Stimulated activated naive CD8-positive, alpha-beta T cell treated with anti-CD3 and anti-CD28 coated beads, Interleukin-15, Interleukin-2, amounts not matched to agents 100 ng/mL and 50 ng/mL, for 24 hours (primary cell): ENCODE measurements around the gene ALOXE3.
A peak's percentile ranks its signal among the peaks of the same experiment; 100 is the strongest.
"Not testable (repeated sequence)": the region's sequence is repeated elsewhere in the genome, so short reads cannot be mapped to it uniquely, and the experiment has no call there.

Source experiments
- H3K27ac Mint-ChIP-seq: one replicate; pipeline ENCODE4 v1.8.0; 2021; ENCODE audit warnings: mild to moderate bottlenecking, mixed read lengths
- H3K27me3 Mint-ChIP-seq: one replicate; pipeline ENCODE4 v1.8.0; 2021; ENCODE audit warnings: mixed read lengths
- H3K36me3 Mint-ChIP-seq: one replicate; pipeline ENCODE4 v1.8.0; 2021; ENCODE audit warnings: low read depth, mixed read lengths
- H3K4me1 Mint-ChIP-seq: one replicate; pipeline ENCODE4 v1.8.0; 2021; ENCODE audit warnings: low read depth, mixed read lengths
- H3K4me3 Mint-ChIP-seq: one replicate; pipeline ENCODE4 v1.8.0; 2021; ENCODE audit warnings: mild to moderate bottlenecking, mixed read lengths
- H3K9me3 Mint-ChIP-seq: one replicate; pipeline ENCODE4 v1.8.0; 2021; ENCODE audit warnings: mixed read lengths

The ALOXE3 gene

DNA sequence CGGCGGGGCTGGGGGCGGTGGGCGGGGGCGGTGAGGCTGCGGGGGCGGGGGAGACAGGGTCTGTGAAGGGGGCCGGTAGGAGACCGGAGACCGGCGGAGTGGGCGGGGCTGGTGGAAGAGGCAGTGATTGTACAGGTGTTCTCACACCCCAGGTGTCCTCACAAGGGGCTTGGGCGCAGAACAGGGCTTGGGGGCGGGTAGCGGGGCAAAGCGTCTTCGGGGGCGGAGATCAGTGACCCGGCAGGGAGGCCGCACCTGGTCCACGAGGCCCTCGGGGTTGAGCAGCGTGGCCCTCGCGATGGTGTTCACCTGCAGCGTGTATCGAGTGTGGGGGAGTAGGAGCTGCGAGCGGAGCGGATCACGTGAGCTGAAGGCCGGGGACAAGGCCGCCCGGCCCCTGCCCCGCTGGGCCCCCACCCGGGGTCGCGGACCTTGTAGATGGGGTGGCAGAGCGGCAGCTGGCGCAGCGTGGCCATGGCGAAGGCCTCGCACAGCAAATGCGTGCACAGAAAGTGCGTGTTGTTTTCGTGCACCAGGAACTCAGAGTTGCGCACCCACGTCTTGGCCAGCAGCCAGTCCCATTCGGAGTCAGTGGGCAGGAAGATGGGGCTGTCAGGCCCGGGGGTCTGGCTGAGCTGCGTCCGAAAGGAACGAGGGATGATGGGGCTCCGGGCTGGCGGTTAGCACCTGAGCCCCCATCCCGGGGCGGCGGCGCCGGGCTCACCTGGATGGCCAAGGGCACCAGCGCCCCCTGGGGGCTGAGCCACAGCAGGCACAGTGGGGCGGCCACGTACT, 8.5 kb downstream of the ALOXE3 start:
- Mint-ChIP-seq H3K4me3 (no peak overlapping the region), H3K36me3 (no peaks in the 10 kb centered on the region), H3K27ac (no peak overlapping the region), H3K4me1 (peaks cover 4% of the 10 kb centered on the region), H3K27me3 (peaks cover 36% of the 10 kb centered on the region), H3K9me3 (no peaks in the 10 kb centered on the region)

DNA sequence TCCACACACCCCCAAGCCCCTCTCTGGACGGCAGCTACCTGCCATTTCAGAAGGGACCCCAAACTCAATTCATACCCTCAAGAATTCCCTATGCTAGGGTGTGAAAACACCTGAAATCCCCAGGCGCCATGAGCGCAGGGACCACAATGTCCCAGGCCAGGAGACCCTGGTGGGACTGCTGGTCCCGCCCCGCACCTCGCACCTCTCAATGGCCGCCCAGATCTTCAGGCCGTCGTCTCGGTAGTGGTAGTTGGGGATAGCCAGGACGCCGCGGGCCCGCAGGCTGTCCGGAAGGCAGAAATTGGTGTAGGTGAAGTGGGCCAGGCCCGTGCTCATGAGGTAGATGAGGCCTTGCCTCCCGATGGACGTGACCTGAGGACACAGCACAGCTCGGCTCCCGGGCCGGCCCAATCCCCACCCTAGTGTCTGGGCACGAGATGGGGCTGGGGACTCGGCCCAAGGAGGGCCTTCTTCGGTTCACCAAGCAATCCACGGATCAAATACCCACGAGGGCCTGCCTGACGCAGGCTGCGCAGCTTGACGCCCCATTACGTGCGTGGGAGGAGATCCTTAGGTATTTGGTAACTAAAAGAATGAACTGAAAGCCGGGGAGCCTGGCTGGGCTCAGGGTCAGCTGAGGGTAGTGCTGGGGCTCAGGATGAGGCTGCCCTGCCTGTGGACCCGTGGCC, 9.2 kb downstream of the ALOXE3 start:
- H3K36me3 Mint-ChIP-seq: no peaks in the 10 kb centered on the region
- H3K4me3 Mint-ChIP-seq: no peak overlapping the region
- no peaks in the 10 kb centered on the region for H3K9me3 Mint-ChIP-seq
- H3K4me1 Mint-ChIP-seq: peaks cover 4% of the 10 kb centered on the region
- peaks cover 29% of the 10 kb centered on the region for H3K27me3 Mint-ChIP-seq
- H3K27ac Mint-ChIP-seq: no peak overlapping the region

DNA sequence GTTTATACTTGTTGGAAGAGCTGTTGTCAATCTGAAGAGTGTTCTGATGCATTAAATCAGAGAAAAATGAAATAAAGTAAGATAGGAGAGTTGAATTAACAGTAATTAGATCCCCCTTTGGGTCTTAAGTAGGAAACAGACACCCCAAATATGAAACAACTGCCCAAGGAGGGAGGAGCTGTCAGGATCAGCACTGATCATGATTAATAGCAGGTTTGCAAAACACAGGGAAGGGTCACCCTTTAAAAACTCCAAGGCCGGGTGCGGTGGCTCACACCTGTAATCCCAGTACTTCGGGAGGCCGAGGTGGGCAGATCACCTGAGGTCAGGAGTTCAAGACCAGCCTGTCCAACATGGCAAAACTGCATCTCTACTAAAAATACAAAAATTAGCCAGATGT, 11.3 kb downstream of the ALOXE3 start:
- not testable (repeated sequence) for H3K4me1 Mint-ChIP-seq, H3K36me3 Mint-ChIP-seq, H3K9me3 Mint-ChIP-seq, H3K4me3 Mint-ChIP-seq
- Mint-ChIP-seq H3K27me3 (peaks cover 14% of the 10 kb centered on the region), H3K27ac (peak overlapping the region; percentile 22)

DNA sequence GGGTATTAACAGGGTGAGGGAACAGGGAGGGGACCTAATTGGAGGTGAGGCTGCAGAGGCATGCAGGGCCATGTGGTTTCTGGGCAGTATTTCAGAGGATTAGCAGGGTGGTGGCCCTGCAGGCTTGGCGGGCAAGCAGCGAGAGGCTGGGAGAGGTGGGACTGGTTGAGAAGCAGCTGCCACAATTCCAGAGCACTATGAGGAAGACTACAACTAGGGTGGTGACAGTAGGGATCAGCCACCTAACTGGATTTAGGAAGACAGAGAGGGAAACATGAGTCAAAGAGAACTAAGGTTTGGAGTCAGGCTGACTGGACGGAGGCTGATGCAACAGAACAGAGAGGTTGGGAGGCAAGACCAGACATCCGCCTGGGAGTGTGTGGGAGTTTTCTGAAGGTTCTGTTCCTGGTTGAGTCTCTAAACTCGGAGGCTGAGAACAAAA, 12.3 kb downstream of the ALOXE3 start:
- no peak overlapping the region for H3K27ac Mint-ChIP-seq
- no peaks in the 10 kb centered on the region for H3K36me3 Mint-ChIP-seq
- peaks cover 8% of the 10 kb centered on the region for H3K27me3 Mint-ChIP-seq
- H3K9me3 Mint-ChIP-seq: no peaks in the 10 kb centered on the region
- no peak overlapping the region for H3K4me3 Mint-ChIP-seq
- peaks cover 4% of the 10 kb centered on the region for H3K4me1 Mint-ChIP-seq

DNA sequence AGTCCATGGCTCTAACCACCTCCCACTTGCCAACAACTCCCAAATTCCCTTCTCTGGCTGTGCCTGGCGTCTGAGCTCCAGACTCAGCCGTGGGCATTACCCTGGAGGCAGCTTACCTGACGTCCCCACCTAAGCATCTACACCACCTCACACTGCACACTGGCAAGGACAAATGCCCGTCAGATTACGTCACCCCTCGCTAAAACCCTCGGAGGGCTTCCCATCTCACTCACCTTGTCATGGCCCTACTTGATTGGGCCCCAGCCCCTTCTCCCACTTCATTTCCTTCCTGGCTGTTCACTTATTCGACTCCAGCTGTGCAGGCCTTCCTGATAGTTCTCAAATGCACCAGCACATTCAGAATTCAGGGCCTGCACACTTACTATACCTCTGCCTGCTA, 13.4 kb downstream of the ALOXE3 start:
- H3K4me3 Mint-ChIP-seq: no peak overlapping the region
- H3K4me1 Mint-ChIP-seq: peaks cover 4% of the 10 kb centered on the region
- H3K27ac Mint-ChIP-seq: no peak overlapping the region
- H3K27me3 Mint-ChIP-seq: peaks cover 7% of the 10 kb centered on the region
- no peaks in the 10 kb centered on the region for H3K9me3 Mint-ChIP-seq
- no peaks in the 10 kb centered on the region for H3K36me3 Mint-ChIP-seq

DNA sequence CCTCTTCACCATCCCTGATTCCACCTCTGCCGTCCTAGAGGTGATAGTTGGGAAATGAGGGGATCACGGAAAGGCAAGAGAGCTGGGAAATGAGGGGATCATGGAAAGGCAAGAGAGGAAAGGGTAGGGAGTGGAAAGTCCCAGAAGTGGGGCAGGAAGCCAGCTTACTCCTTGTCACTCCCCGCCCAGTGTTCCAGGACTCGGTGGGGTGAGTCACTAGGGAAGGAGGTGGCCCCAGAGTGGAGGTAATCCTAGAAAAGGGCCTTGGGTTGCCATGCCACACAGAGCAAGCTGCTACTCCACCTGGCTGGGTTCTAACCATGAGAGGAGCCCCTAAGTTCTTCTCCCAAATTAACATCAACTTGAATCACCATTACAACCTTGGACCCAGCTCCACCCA, 14.8 kb downstream of the ALOXE3 start:
- Mint-ChIP-seq H3K4me1 (no peaks in the 10 kb centered on the region), H3K4me3 (no peak overlapping the region), H3K27ac (no peak overlapping the region), H3K36me3 (no peaks in the 10 kb centered on the region), H3K27me3 (peaks cover 7% of the 10 kb centered on the region), H3K9me3 (no peaks in the 10 kb centered on the region)

DNA sequence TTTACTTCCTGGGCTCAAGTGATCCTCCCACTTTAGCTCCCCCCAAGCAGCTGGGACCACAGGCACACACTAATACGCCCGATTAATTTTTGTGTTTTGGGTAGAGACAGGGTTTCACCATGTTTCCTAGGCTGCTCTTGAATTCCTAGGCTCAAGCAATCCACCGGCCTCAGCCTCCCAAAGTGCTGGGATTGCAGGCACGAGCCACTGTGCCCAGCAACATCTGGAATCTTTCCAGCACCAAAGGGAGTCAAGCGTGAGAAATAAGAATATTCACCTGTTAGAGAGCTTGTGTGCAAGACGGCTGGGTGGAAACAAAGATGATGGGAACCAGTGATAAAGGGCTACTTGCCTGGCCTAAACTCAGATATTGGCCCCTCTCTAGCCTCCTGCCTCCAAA, 16.6 kb downstream of the ALOXE3 start:
- Mint-ChIP-seq H3K4me1 (no peaks in the 10 kb centered on the region), H3K4me3 (no peak overlapping the region), H3K9me3 (no peaks in the 10 kb centered on the region), H3K27me3 (peaks cover 1% of the 10 kb centered on the region), H3K36me3 (no peaks in the 10 kb centered on the region), H3K27ac (no peak overlapping the region)

DNA sequence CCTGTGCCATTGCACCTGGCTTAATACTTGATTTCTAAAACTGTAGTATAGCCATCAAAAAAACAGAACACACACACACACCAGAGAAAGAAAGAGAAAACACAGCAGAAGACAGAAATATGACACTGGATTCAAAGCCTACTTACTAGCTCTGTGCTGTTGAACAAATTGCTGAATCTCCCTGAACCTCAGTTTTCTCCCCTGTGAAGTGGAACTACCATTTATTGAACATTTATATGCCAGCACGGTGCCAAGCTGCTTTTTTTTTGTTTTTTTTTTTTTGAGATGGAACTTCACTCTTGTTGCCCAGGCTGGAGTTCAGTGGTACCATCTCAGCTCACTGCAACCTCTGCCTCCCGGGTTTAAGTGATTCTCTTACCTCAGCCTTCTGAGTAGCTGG, 17.6 kb downstream of the ALOXE3 start:
- Mint-ChIP-seq H3K4me3 (no peak overlapping the region), H3K4me1 (no peaks in the 10 kb centered on the region), H3K36me3 (no peaks in the 10 kb centered on the region), H3K9me3 (no peaks in the 10 kb centered on the region), H3K27ac (no peak overlapping the region), H3K27me3 (no peaks in the 10 kb centered on the region)

DNA sequence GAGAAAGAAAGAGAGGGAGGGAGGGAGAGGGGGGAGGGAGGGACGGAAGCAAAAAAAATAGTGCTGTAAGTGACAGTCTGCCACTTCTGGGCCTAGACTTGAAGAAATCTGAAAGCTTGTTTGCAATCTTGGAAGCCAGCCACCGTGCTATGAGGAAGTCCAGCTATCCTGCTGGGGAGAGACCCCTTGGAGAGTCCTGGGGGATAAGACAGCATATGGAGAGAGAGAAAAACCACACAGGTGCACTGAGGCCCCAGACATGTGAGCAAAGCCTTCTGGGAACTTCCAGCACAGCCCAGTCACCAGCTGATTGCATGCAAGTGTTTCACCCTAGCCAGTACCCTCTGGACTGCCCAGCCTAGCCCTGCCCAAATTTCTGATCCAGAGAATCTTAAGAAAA, 18.2 kb downstream of the ALOXE3 start:
- H3K36me3 Mint-ChIP-seq: no peaks in the 10 kb centered on the region
- H3K4me1 Mint-ChIP-seq: no peaks in the 10 kb centered on the region
- no peaks in the 10 kb centered on the region for H3K9me3 Mint-ChIP-seq
- H3K27ac Mint-ChIP-seq: no peak overlapping the region
- H3K27me3 Mint-ChIP-seq: no peaks in the 10 kb centered on the region
- no peak overlapping the region for H3K4me3 Mint-ChIP-seq

DNA sequence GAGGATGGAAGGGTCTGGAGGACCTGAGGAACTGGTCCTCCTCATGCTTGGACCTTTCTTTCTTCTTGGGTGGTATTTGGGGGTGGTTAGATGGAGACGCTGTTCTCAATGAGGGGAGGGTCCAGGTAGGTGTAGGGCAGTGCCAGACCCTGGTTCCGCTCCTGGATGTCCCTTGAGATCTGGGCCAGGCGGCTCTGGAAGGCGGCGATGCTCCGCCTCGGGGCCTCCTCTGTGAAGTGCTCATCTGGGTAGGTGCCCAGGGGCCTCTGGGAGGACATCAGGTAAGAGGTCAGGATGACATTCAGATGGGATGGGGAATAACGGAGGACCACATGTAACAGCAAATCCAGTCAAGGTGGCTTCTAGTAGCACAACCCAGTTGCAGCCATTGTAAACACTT, 21.8 kb downstream of the ALOXE3 start:
- Mint-ChIP-seq H3K27me3 (peaks cover 5% of the 10 kb centered on the region), H3K36me3 (no peaks in the 10 kb centered on the region), H3K4me1 (peaks cover 7% of the 10 kb centered on the region), H3K27ac (no peak overlapping the region), H3K9me3 (no peaks in the 10 kb centered on the region), H3K4me3 (no peak overlapping the region)

DNA sequence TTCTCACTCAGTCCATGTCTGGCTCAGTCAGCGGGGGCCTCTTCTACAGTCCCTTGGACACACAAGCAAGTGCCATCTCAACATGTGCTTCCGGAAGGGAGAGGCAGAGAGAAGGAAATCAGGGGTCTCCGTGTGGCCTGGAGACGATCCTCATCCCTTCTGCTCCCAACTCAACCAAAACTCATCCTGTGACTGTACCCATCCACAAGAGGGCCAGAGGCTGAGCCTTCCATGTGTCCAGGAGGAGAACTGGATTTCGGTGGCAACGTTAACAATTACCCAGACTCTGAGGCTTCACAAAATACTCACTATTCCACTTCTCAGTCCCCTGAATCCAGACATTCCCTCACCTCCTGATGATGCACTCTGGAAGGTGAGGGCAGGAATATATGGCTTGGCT, 23.0 kb downstream of the ALOXE3 start:
- H3K27me3 Mint-ChIP-seq: peaks cover 5% of the 10 kb centered on the region
- no peak overlapping the region for H3K27ac Mint-ChIP-seq
- no peak overlapping the region for H3K4me3 Mint-ChIP-seq

DNA sequence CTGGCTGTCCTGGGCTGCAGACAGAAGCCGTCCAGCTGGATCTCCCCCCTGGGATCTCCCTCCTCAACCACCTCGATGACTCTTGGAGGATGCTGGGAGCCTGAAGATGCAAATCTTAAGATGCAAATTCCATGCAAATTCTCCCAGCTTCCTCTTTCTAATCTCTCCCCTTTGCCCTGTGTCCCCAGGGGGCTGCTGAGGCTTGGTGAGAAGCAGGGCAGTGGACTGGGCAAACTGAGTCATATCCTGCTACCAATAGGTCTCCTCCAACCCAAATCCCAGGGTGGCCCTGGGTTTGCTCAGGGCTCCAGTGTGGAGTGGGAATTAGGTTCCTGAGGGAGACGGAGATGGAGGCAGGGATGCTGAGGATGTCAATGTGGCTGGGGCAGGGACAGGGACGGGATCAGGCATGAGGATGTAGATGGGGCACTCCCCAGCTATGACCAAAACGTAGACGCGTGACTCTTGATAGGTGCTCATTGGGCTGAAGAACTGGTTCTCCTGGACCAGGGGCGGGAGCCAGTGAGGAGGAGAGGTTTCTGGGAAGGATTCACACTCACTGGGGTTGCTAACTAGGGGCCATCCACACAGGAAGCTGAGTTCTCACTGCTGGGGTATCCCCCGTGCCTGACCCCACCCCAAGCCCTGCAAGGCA, 27.2 kb downstream of the ALOXE3 start:
- Mint-ChIP-seq H3K4me1 (peaks cover 7% of the 10 kb centered on the region), H3K4me3 (no peak overlapping the region), H3K36me3 (no peaks in the 10 kb centered on the region), H3K27me3 (peaks cover 17% of the 10 kb centered on the region), H3K27ac (no peak overlapping the region), H3K9me3 (no peaks in the 10 kb centered on the region)

More for the DNA sequence above, 23.0 kb downstream of the ALOXE3 start:
- Mint-ChIP-seq H3K4me1 (peaks cover 7% of the 10 kb centered on the region), H3K9me3 (no peaks in the 10 kb centered on the region), H3K36me3 (no peaks in the 10 kb centered on the region)

DNA sequence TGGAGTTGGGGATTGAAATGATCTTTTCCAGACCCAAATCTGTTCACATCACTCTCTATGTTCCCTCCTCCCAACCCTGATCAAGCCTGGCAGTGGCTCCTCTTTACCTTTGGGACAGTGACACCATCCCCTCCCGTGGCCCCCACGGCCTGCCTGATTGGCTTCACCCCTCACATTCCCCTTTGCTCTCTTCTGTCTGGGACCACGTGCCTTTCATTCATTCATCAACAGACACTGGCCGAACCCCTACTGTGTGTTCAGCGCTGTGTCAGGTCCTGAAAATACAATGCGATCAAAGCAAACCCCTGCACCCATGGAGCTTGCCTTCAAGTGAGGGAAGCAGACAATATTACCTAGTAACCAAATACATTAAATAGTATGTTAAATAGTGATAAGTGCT, 28.6 kb downstream of the ALOXE3 start:
- Mint-ChIP-seq H3K9me3 (no peaks in the 10 kb centered on the region), H3K36me3 (no peaks in the 10 kb centered on the region), H3K4me1 (peaks cover 7% of the 10 kb centered on the region), H3K27me3 (peaks cover 17% of the 10 kb centered on the region), H3K27ac (no peak overlapping the region), H3K4me3 (no peak overlapping the region)

DNA sequence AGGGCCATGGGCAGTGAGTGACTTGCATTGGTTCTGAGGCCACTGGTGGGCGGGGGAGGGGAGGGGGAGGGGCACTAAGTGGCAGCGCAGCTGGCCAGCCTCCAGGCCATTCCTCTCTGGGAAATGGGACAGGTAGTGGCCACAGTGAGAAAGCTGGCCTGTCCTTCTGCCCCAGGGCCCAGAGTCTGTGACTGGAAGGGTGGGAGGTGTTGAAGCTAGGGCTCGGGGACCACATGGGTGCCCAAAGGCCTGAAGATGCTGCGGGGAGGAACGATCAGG, 30.4 kb downstream of the ALOXE3 start:
- H3K4me3 Mint-ChIP-seq: no peak overlapping the region
- no peaks in the 10 kb centered on the region for H3K36me3 Mint-ChIP-seq
- H3K27me3 Mint-ChIP-seq: peaks cover 17% of the 10 kb centered on the region
- H3K9me3 Mint-ChIP-seq: no peaks in the 10 kb centered on the region
- no peak overlapping the region for H3K27ac Mint-ChIP-seq
- H3K4me1 Mint-ChIP-seq: no peaks in the 10 kb centered on the region

DNA sequence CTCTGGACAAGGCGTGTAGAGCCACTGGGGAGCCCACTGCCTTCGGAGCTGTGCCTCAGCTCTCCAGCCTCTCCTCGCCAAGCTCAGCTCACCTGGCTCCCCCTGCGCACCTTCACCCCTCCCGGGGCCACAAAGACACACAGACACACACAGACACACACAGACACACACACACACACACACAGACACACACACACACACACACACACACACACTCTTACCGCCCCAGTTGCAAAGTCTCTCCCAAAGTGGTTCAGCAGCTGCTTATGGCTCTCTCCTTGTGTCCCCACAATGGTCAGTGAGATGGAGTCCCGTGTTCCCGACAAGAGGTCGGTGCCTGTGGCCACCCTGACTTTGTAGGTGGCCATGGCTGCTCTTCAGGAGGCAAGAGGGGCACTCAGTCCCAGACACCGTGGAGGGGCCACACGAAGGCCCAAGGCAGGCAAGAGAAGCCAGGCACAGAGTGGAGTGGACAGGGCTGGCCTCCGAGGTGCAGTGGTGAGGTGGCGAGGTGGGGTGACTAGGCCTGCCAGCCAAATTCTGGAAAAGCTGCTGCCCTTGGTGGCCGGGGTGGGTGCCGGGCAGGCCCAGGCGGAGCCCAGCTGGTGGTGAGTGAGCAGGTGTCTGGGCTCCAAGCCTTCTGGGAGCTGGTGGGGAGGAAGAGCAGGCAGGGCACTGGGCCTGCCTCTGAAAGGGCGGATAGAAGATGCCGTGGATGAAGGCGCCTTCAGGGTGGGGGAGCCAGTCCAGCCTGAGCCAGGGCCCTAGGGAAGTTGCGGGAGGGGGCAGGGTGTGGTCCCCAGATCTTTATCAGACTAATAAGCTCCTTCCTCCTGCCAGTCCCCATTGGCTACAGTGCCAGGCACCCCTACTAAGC, 31.0 kb downstream of the ALOXE3 start, which contains the start of gene ALOX12B:
Gene ALOX12B, minus strand, starts transcription at position 642 of the 877 bp plus-strand sequence. Its CDS starts 274 bp downstream, at position 368.
- Mint-ChIP-seq H3K27ac (no peak within 1 kb of the TSS), H3K4me3 (no peak within 1 kb of the TSS), H3K36me3 (no peaks in the 10 kb centered on the region), H3K4me1 (no peaks in the 10 kb centered on the region), H3K27me3 (peaks cover 12% of the 10 kb centered on the region), H3K9me3 (no peaks in the 10 kb centered on the region)
